HG03565 (cell line): Measurements from ENCODE around the gene MALT1.
"Not testable (repeated sequence)": the region's sequence is repeated elsewhere in the genome, so short reads cannot be mapped to it uniquely, and the experiment has no call there.

Source experiments
- ATAC-seq: cut with Tn5 transposase; IDR thresholded peaks from one replicate; pipeline ENCODE4 v1.9.1; 2021; ENCODE audit warnings: mild to moderate bottlenecking, moderate library complexity; ENCODE audit not compliant: unreplicated experiment

The MALT1 gene

GRCh38 chr18:58653144-58653722, 18.0 kb upstream of the MALT1 start:
- not testable (repeated sequence) for ATAC-seq

DNA sequence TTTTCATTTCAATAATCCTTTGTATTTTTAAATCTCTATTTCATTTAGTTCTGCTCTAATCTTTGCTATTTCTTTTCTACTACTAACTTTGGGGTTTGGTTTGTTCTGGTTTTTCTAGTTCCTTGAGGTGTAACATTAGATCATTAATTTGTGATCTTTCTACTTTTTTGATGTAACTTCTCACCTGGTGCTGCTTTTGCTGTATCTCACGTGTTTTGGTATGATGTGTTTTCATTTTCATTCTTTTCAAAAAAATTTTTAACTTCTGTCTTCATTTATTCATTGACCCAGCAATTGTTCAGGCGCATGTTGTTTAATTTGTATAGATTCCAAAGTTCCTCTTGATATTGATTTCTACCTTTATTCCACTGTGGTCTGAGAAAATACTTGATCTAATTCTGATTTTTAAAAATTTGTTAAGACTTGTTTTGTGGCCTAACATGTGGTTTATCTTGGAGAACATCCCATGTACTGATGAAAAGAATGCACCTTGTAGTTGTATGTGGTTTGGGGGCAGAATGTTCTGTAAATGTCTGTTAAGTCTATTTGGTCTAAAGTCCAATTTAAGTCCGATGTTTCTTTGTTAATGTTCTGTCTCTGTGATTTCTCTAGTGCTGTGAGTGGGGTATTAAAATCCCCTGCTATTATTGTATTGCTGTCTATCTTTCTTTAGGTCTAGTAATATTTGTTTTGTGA, 17.3 kb upstream of the MALT1 start:
- no peak for ATAC-seq

DNA sequence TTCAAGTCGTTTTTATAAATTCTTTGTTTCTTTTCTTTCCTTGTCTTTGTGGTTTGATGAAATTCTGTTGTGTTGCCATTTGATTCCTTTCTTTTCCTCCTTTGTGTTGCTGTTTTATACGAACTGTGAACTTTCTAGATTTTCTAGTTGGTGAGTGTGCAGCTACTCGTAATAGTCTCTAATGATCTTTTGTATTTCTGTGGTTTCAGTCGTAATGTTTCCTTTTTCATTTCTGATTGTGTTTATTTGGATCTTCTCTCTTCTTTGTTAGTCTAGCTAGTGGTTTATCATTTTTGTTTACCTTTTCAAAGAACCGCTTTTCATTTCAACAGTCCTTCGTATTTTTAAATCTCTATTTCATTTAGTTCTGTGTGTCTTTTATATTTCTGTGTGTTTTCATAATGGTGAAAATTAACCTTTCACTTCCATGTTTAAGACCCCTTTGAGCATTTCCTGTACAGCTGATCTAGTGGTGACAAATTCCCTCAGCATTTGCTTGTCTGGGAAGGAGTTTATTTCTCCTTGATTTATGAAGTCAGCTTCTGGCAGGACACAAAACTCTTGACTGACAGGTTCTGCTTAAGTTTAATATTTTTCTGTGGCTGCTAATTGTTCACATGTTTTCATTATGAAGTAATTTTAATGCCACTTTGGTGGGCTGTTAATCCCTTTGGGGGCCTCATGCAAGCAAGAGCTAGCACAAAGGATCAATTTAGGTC, 16.2 kb upstream of the MALT1 start:
- no peak for ATAC-seq

- no peak for ATAC-seq
These were observed 14.2 kb upstream of the MALT1 start for GRCh38 chr18:58657081-58657480.

GRCh38 chr18:58657494-58657893, 13.8 kb upstream of the MALT1 start:
- ATAC-seq = no peak

- ATAC-seq = no peak
These were observed 11.6 kb upstream of the MALT1 start for GRCh38 chr18:58659691-58660090.

GRCh38 chr18:58660915-58661314, 10.3 kb upstream of the MALT1 start:
- ATAC-seq = no peak

- ATAC-seq = no peak
These were observed 9.8 kb upstream of the MALT1 start for GRCh38 chr18:58661423-58661822.

GRCh38 chr18:58662118-58662517, 9.1 kb upstream of the MALT1 start:
- ATAC-seq = no peak

DNA sequence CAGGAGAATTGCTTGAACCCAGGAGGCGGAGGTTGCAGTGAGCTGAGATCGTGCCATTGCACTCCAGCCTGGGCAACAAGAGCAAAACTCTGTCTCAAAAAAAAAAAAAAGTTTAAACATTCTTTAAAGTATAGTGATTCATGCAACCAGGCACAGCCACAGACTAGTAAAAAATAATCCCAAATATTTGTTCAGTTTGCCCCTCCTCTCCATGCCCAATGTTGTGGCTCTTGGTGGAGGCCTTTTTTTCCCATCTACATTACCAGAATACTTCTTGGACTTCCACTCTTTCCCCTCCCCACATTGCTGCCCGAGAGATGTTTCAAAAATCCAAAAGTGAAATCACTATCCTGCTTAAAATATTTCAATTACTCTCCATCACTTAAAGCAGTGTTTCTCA, 5.1 kb upstream of the MALT1 start:
- ATAC-seq = no peak

DNA sequence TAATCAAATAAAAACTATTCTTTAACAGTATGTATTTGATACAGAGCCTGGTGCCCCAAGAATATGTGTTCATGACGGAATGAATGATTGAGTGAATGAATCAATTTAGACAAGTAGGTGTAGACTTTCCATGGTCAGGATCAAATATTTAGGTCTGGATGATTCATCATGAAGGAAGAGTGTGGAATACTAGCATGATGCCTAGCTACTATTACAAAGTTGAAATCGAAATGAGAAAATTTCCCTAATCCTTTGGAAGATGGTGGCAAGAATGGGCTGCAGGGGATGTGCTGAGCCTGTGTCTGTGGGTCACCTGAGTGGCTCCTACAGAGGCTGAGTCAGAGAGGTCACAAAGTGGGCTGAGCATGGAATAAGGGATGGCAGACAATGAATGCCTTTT, 3.1 kb upstream of the MALT1 start:
- ATAC-seq = no peak

GRCh38 chr18:58668897-58669296, 2.4 kb upstream of the MALT1 start:
- no peak for ATAC-seq

DNA sequence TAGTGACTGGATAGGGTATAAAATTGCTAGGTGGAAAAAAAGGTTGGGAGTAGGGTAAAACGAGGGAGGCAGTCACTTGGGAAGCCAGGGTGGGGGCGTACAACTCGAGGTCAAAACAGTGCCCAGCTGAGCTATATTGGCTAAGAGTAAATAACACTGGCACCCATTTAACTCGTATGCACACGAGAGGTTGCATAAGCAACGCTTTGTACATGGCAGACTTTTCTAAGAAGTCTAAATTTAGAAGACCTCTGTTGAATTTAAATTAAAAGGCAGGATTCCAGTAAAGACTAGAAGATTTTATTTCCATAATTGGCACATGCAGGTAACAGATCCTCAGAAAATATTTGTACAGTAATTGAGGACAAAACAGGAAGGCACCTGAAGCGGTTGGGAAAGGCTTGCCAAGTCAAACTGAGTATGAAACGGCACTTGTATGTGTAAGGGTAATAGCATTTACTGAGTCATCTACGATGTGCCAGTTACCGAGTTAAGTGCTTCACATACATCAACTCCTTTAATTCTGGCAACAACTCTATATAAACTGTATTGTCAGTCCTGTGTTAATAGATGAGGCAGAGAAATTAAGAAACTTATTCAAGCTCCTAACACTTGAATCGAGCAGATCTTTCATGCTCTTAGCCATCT, 1.4 kb upstream of the MALT1 start:
- no peak for ATAC-seq

- no peak for ATAC-seq
These were observed 708 bp upstream of the MALT1 start for GRCh38 chr18:58670404-58671110.

GRCh38 chr18:58671632-58672564, 633 bp downstream of the MALT1 start:
- peak; percentile 15 for ATAC-seq

DNA sequence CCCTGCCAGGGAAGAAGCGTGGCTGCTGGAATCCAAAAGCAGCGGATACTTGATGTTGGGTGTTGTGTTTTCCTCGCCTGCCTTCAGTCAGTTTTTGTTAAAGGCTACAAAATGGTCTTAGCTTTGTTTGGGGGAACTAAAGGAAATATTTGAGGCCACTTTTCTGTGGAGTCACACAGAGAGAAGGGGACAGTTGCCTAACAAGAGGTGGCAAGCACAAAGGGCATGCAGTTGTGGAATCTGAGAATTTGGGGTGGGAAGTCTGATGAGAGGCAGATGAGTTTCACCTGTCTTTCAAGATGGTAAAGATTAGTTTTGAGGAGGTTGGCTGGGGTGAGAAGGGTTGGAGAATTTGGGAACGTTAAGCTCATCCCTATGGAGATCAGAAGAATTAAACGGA, 2.9 kb downstream of the MALT1 start:
- ATAC-seq = no peak

GRCh38 chr18:58674863-58675472, 3.7 kb downstream of the MALT1 start:
- no peak for ATAC-seq

DNA sequence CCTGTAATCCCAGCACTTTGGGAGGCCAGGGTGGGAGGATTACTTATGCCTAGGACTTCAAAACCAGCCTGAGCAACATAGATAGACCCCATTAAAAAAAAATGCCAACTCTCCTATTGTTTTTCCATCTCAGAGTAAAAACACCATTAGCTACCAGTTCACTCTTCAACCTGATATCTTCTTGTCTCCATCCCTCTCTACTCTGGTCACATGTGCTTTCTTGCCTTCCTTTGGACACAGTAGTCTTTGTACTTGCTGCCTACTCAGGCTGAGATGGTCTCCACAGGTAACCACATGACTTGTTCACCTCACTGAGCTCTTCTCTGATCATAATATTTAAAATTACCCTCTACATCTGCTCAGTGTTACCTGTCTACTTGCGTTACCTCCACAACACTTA, 5.0 kb downstream of the MALT1 start:
- no peak for ATAC-seq

- ATAC-seq = no peak
These were observed 11.3 kb downstream of the MALT1 start for GRCh38 chr18:58682429-58683069.
